GF-D8 (cell line): ENCODE measurements around the gene CRELD2.

Experiments
- DNase-seq: peaks from one replicate; lab custom pipeline; 2025; lab: John Stamatoyannopoulos, UW

CRELD2 gene

GRCh38 chr22:49967706-49968208 is 49.3 kb downstream of the CRELD2 start:
- no peak for DNase-seq

DNA sequence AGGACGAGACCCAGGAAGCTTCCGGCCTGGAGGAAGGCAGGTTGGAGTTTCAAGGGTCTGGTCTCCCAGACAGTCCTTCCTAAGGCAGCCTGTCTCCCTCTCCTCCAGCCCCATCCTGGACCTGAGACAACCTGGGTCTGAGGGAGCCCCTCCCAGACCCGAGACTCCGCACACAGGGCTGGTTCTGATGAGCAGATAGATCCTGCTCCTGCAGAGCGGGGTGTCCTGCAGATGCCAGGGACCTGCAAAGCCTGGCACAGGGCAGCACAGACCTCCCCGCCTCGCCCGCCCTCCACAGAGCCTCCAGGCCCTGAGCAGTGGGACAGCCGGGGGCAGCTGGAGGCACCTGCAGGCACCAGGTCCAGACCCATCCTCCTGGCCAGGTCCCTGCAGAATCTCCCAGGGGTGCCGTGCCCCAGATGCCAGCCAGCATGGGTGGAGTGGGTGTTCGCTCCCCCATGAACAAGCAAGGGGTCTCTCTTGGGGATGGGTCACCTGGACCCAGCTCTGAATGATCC is 49.9 kb downstream of the CRELD2 start:
- no peak for DNase-seq

DNA sequence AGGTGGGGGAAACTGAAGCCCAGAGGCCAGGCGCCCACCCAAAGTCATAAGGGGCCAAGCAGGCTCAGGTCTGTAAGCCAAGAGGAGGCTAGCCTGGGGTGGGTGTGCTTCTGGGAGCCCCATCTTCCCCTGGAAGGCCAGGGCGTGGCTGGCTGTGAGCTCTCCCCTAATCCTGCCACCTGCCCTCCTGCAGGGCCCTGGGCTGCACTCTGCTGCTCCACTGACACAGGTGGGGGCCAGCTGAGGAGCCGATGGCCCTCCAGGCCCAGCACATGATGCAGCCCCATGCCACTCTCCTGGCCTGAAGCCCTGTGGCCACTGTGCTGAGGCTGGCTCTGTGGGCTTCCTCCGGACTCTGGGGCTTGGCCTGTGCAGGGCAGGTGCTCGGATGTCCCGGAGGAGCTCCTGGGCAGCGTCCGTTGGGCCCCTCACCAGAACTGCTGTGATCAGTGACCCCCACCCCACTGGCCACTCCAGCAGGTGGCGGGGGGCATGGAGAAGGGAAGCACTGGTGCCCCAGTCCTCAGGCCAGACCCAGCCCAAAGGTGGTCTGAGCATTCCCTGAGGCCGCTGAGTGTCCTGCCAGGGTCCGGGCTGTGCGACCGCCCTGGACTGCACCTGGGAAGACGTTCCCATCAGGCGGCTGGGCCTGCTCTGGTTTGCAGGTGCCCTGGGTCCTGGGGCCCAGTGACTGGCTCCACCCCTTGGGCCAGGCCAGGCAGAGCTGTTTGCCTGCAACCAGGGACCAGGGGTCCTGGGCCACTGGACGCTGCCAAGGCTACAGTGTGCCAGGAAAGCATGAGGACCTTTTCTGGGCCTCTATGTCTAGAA is 50.6 kb downstream of the CRELD2 start:
- DNase-seq: no peak

DNA sequence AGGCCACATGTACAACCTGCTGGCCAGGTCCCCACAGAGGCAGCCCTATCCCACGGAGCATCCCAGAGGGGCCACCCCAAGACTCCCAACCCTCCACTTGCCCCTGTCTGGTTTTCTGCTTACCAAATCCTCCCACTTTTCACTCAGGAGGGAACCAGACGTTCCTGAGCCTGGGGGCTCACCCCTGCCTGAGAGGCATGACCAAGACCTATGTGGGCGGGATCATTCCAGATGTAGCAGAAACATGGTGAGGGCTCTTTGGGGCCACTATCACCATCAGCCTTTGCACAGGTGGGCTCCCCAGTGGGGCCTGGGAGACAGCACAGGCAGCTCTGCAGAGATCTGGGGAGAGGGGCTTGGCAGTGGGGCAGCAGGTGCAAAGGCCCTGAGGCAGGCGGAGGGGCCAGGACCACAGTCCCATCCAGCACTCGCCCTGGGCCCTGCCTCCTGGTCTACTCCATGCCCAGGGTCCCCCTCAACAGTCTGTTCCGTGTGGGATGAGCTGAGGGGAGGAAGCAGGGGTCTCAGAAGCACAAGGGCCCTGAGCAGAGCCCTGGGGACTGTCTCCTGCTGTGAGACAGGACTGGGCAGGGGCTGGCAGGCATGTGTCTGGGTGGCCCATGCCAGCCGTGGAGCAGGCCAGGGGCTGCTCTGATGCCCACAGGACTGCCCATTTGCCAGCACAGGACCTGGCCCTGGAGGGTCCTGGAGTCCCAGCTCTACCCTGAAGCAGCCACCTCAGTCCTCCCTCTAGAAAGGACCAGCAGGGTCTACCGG is 51.5 kb downstream of the CRELD2 start:
- DNase-seq: no peak

DNA sequence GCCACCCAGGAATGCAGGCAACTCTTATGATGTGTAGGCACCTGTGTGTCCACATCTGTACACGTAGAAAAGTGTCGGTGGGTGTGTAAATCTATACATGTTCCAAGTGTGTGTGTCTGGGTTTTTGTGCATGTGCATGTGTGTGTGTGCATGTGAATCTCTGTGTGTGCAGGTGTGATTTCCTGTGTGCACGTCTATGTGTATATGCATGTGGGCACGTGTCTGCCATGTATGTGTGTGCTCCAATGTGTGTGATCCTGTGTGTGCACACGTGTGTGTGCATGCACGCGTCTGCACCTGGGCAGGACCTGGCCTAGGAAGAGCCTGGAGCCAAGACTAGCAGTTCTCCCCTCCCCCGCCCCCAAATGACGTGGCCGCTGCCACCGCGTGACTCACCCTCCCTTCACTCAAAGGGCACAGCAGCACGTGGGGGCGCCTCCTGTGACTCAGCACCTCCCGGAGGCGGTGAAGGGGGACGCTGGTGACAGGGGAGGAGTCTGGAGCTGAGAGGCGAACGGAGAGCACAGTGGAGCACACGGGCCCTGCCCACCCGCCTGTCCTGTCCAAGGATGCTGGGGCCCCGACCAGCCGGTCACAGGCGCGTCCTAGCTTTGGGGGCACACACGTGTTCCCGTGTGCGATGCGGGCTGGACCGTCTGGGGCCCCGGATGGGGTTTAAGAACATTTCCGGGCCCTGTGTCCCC is 52.2 kb downstream of the CRELD2 start:
- peak; percentile 94 for DNase-seq

DNA sequence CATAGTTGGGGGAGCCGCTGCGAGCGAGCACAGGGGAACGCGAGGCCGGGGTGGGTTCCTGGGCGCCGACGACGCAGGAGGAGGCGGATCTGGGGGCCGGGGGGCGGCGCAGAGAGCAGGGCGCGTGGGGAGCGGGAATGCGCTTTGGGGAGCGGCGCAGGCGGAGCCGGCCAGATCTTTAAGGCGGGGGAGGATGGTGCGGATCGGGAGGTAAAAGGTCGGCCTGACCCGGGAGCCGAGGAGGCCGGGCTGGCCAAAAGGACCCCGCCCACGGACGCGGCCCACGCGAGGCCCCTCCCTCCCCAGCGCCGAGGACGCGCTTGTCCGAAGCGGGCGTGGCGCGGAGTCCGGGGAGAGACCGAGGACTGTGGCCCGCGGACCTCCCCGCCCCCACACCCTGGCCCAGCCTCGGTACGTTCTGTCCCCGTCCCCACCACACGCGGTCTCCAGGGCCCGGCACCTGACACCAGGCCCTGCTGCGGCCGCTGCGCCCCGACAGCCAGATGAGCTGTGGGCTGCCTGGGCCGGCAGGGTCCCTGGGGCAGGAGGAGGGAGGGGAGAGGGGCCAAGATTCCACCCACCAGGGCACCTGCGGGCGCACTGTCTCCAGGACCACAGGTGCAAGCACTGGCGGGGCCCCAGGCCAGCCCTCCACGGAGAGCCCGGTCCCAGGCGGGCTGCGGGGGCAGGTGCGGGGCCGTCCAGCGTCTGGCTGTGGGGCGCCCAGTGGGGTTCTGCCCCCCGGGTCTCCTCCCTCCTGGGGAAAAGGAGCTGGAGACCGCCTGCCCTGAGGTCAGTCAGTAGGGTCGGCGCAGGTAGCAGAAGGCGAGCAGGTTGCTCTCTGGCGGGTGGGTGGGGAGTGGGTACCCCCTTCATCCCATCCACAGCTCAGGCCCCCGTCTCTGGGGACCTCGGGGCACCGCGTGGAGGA is 53.1 kb downstream of the CRELD2 start:
- DNase-seq: peak; percentile 48

DNA sequence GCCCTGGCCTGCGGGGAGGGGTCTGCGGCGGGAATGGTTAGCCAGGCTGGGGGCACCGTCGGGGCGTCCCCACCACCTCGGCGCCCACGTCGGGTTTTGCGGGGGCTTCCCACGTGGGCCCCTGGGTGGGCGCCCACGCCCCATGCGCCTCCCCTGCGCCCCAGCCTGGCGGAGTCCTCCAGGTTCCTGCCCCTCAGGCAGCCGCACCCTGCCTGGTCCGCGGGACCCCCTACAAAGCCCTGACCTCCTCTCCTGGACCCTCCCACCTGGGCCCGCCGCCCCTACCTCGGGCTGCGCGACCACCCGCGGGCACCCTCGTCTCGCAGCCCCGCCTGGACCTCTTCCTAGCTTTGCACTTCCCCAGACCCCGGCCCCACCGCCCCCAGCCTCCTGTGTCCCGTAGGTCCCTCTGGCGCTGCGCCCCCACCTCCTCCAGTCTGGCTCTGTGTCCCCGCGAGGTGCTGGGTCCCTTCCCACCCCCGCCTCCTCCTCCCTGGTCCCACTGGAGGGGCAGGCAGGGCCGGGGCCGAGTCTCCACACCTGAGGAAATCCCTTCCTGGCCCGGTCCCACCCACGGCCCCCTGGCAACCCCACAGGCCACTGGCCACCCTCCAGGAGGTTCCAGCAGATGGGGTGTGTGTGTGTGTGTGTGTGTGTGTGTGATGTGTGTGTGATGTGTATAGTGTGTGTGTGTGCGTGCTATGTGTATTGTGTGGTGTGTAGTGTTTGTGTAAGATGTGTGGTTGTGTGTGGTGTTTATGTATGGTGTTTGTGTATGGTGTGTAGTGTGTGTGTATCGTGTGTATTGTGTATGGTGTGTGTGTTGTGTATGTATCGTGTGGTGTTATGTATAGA is 54.0 kb downstream of the CRELD2 start:
- DNase-seq: no peak

GRCh38 chr22:49973018-49973961 is 54.9 kb downstream of the CRELD2 start:
- DNase-seq: no peak

DNA sequence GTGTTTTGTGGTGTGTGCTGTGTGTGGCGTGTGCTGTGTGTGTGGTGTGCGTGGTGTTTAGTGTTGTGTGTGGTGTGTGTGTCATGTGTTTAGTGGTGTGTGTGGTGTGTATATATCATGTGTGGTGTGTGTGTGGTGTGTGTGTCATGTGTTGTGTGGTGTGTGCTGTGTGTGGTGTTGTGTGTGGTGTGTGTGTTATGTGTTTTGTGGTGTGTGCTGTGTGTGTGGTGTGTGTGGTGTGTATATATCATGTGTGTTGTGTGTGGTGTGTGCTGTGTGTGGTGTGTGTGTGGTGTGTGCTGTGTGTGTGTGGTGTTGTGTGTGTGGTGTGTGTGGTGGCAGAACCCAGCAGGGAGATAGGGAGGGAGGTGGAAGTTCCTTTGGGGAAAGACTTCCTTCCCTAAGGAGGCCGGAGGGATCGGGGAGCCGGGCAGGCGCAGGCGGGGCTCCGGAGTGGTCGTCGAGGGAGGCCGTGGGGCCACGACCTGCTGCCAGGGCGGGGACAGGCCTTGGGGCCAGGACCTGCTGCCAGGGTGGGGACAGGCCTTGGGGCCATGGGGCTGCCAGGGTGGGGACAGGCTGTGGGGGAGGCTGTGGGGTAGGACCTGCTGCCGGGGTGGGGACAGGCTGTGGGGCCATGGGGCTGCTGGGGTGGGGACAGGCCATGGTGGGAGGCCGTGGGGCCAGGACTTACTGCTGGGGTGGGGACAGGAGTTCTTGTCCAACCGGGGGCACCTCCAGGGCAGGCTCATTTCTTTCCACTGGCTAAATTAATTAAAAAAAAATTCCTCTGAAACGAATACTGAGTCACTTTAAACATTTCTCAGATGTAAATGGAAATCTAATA is 57.3 kb downstream of the CRELD2 start:
- DNase-seq: no peak

DNA sequence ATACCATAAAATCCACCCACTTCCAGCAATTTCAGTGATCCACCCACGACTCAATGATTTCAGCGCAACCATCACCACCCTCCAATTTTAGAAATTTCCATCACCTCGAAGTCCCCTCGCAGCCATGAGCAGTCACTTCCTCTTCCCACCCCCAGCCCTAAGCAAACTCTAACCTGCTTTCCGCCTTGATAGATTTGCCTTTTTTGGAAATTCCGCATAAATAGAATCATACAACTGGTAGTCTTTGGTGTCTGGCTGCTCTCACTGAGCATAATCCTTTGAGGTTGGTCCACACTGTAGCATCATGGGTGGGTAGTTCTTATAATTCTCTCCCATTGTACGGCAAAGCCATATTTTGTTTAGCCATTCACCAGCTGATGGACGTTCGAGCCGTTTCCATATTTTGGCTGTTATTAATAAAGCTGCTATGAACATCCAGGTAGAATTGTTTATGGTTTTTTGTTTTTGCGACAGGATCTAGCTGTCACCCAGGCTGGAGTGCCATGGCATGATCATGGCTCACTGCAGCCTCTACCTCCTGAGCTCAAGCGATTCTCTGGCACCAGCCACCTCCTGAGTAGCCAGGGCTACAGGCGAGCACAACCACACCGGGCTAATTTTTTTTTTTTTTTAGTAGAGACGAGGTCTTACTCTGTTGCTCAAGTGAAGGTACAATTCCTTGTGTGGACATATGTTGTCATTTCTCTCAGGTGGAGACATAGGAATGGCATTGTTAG is 58.2 kb downstream of the CRELD2 start:
- no peak for DNase-seq
